ENCODE data around the gene TAGLN3.

The TAGLN3 gene

GRCh38 chr3:111978583-111979433 lies 19.9 kb upstream of the TAGLN3 start, which contains the start of gene ABHD10:
Gene ABHD10, plus strand, starts transcription at chr3:111979026. Its CDS starts 36 bp downstream, at chr3:111979062.
- DNase-seq (ENCODE audit: low read depth): peak; percentile 91

- no peak for DNase-seq (ENCODE audit: low read depth)
These were observed 19.2 kb upstream of the TAGLN3 start for GRCh38 chr3:111979434-111980038.

- no peak for DNase-seq (ENCODE audit: low read depth)
These were observed 17.8 kb upstream of the TAGLN3 start for GRCh38 chr3:111980716-111981456.

- DNase-seq (ENCODE audit: low read depth): no peak
These were observed 17.3 kb upstream of the TAGLN3 start for GRCh38 chr3:111981457-111981763.

GRCh38 chr3:111984636-111985298 lies 14.0 kb upstream of the TAGLN3 start:
- no peak for DNase-seq (ENCODE audit: low read depth)

- DNase-seq (ENCODE audit: low read depth): no peak
These were observed 11.9 kb upstream of the TAGLN3 start for GRCh38 chr3:111986800-111987199.

- no peak for DNase-seq (ENCODE audit: low read depth)
These were observed 9.6 kb upstream of the TAGLN3 start for GRCh38 chr3:111989061-111989678.

GRCh38 chr3:111993038-111993437 lies 5.7 kb upstream of the TAGLN3 start:
- DNase-seq (ENCODE audit: low read depth): no peak

GRCh38 chr3:111999484-112000324 lies 982 bp downstream of the TAGLN3 start:
- DNase-seq (ENCODE audit: low read depth): no peak

- no peak for DNase-seq (ENCODE audit: low read depth)
These were observed 1.6 kb downstream of the TAGLN3 start for GRCh38 chr3:112000367-112000771.

GRCh38 chr3:112000966-112001365 lies 2.2 kb downstream of the TAGLN3 start:
- no peak for DNase-seq (ENCODE audit: low read depth)

- DNase-seq (ENCODE audit: low read depth): no peak
These were observed 2.8 kb downstream of the TAGLN3 start for GRCh38 chr3:112001526-112001925.

GRCh38 chr3:112002096-112002971 lies 3.6 kb downstream of the TAGLN3 start:
- DNase-seq (ENCODE audit: low read depth): no peak

GRCh38 chr3:112003321-112004080 lies 4.8 kb downstream of the TAGLN3 start:
- no peak for DNase-seq (ENCODE audit: low read depth)

- DNase-seq (ENCODE audit: low read depth): no peak
These were observed 5.5 kb downstream of the TAGLN3 start for GRCh38 chr3:112004187-112004586.

- no peak for DNase-seq (ENCODE audit: low read depth)
These were observed 5.9 kb downstream of the TAGLN3 start for GRCh38 chr3:112004669-112005068.

- DNase-seq (ENCODE audit: low read depth): no peak
These were observed 6.5 kb downstream of the TAGLN3 start for GRCh38 chr3:112005091-112005672.

- DNase-seq (ENCODE audit: low read depth): no peak
These were observed 8.9 kb downstream of the TAGLN3 start for GRCh38 chr3:112007633-112008032.

- DNase-seq (ENCODE audit: low read depth): no peak
These were observed 10.9 kb downstream of the TAGLN3 start for GRCh38 chr3:112009670-112010069.
